NCI-H2107 (cell line): ENCODE results near the gene BMPR1B.

Experiments used
- DNase-seq: peaks from one replicate; lab custom pipeline; 2025; lab: John Stamatoyannopoulos, UW

The BMPR1B gene

DNA sequence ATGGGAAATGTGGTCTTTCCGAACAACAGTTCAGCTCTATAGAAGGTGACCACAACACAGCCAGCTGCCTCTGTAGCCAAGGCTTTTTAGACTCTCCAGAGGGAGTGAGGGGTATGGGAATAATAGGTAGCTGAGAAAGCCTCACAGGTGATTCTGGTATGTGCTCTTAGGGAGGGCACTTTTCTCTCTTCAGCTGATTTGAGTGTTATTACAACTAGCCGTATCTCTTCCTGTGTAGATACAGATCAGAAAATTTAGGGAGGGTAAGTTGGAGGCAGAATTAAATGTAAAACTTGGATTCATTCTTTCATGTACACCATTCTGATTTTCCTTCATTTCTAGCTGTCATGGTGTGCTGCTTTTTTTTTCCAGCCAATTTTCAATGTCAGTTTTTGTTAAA lies 154.9 kb downstream of the BMPR1B start:
- DNase-seq: no peak

DNA sequence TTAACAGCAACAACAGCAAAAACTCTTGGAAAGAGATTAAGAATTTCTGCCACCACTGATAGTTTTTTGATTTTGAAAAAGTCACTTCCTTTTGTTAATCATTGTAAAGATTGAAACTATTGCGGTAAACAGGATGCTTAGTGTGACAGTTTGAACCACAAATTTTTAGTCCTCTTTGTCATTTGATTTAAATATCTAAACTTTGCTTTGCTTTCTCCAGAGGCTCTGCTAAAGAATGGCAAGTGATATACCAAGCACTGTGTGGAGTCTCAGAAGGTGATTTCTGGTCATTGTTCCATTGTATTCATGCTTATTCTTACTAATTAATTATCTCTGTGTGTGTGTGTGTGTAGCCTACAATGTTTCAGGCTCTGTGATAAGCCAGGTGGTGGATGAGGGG lies 155.6 kb downstream of the BMPR1B start:
- no peak for DNase-seq

DNA sequence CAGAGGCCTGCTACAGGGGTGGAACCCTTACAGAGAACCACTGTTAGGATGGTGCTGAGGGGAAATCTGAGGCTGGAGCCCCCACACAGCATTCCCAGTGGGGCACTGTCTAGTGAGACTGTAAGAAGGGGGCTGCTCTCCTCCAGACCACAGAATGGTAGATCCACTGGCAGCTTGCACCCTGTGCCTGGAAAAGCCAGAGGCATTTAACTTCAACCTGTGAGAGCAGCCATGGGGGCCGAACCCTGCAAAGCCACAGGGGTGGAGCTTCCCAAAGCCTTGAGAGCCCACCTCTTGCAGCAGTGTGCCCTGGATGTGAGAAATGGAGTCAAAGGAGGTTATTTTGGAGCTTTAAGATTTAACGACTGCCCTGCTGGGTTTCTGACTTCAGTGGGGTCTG lies 159.4 kb downstream of the BMPR1B start:
- no peak for DNase-seq

DNA sequence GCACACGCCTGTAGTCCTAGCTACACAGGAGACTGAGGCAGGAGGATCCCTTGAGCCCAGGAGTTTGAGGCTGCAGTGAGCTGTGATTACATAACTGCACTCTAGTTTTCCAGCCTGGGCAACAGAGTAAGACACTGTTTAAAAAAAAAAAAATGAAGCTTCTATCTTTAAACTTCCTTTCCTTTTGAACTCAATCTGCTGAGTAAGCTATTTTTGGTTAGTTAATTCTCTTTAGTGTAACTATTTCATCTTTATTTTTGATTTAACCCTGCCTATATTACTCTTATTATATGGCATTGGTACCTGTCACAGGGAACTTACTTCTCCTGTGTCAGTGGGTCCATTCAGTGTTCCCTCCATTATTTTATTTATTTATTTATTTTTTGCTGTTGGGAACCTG lies 160.8 kb downstream of the BMPR1B start:
- DNase-seq: no peak

DNA sequence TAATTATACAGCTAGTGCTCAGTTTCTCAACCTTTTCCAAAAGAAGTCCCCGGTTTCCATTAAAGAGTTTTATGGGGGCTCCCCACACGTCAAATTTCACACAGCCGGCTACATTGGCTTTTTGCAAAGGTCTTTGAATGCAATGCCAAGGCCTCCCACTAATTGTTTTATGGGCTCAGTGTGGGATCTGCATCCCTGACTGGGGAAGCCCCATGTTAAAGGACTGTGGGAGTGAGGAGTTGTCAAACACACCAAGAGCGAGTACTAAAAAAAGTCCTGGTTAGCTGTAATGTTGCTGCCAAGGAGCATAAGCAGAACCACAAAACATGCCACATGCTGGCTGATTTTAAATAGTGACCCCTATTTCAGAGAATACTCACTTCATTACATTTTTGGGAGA lies 162.6 kb downstream of the BMPR1B start:
- DNase-seq: no peak

DNA sequence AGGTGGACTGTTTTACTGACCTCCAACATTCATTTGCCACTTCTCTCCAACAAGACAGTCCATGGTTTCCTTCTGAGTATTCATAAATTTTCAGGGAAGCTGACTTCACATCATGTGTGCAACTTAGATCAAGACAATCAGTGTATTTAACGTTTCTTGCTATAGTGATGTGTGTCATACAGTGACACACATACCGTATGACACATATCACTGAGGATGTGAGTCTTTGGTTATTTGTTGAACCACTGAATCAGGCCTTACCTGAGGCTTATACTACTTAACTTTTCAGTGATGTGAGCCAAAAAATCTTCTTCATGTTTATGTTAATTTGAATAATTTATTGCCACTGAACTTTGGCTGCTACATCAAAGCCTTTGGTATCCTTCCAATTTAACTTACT lies 166.8 kb downstream of the BMPR1B start:
- no peak for DNase-seq

DNA sequence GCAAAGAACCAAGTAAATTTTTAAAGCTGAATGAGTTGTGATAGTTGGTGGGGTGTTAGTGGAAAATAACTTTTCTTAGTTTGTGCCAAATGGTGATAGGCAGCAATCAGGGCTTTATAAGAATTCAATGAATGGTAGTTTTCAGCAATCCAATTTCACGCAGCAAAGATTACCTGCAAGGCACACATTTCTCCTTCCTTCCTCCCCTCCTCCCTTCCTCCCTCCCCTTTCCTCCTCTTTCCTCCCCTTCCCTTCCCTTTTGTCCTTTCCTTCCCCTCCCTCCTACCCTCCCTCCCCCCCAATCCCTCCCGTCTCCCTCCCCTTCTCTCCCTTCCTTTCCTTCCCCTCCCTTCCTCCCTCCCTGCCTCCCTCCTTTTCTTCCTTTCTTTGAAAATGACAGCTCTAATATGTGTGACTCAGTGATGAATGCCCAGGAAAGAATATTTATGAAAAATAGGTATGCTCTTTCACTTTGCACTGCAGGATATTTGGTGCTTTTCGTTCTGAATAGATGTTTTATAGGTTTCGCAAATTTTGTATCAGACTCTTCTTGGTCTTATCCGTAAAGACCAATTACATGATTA lies 168.1 kb downstream of the BMPR1B start:
- no peak for DNase-seq

DNA sequence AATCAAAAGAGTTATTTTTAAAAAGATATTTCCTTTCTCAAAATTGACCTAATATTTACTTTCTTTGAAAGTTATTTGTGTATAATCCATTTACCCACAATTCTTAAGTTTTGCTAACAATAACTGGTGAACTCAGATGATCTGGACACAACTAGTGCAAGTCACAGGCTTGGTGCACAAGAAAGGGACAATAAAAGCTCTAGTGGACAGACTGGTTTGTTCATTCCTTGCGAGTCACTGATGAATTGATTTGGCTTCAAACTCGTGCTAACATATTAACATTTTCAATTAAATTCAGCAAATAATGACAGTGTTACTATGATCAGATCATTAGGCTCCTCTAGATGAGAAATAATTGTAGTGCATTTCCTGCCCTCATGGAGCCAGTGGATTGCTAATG lies 169.2 kb downstream of the BMPR1B start:
- DNase-seq: no peak

DNA sequence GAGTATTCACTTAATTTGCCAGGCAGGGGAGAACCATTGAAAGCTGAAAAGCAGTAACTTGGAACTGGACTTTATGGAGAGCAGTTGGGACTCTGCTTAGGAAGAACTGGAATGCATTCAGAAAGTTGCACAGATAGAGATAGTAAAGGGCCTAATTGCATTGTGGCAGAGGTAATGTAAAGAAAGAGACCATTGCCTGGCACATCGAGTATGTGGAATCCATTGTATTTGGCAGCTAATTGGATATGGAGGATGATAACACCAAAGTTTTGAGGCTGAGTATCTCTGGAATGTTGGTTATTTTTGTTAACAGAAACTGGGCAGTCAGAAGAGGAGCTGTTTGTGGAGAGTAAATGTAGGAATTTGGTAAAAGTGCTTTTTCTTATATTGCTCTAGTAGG lies 169.9 kb downstream of the BMPR1B start:
- DNase-seq: no peak

DNA sequence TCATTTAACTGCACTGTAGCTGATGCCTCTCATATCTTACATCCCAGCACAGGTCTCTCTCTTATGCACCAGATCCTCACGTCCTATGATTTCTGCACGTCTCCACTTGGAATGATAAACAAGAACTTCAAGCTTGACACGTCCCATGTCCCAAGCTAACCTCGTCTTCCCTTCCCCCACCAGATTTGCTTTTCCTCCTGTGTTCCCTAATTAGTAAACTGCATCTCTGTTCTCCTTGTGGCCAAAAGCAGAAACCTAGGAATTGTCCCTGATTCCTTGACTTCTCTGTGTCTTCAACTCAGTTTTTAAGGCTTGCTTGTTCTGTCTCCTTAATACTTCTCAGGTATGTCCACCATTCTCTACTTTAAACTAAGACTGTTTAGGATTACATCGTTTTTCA lies 171.9 kb downstream of the BMPR1B start:
- DNase-seq: no peak

DNA sequence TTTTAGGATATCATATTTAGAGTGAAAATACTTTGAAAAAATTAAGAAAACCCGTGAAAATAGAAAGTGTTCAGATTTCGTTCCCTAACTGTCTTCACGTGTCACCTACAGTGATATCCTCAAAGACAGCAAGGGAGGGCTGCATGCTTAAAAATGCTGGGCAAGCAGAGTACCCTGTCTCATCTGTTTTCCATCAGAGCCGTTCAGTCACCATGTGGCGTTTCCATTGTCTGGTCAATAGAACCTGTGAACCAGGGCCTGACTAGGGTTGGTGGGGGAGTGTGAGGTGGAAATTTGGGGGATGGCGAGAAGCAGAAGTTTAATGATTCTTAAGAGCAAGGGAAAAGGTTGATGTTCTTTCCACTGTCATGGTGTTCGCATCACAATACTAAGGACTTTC lies 173.9 kb downstream of the BMPR1B start:
- DNase-seq: no peak

DNA sequence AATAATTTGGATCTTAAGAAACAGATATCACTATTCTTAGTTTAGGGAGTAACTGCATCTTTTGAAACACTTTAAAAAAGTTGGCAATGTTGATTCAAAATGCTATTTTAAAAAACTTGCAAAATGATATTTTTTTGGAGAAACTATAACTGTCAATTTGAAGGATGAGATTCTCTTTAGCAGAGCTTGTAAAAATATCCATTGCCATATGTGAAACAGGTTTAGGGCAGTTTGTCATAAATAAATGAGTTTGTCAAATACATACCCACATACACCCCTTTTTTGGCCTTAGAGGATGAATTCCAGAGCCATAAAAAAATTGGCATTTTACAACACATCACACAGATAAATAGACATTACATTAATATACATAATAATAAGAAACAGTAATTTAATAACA lies 174.6 kb downstream of the BMPR1B start:
- no peak for DNase-seq

DNA sequence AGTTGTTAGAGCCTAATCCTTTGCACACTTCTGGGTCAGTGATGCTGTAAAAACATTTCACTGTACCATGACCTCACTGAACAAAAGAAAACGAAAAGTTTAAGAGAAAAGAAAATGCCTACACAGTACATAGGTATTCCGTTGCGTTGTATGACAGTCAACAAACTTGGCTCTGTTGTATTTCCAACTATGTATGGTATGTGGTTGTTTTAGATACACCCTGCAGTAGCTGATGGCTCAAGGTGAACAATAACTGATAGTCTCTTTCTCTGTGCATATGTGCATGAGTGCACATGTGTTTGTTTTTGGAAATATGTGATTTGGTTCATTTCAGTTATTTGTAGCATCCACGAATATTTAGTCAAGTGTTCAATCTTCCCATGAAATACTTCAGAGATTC lies 176.0 kb downstream of the BMPR1B start:
- no peak for DNase-seq

DNA sequence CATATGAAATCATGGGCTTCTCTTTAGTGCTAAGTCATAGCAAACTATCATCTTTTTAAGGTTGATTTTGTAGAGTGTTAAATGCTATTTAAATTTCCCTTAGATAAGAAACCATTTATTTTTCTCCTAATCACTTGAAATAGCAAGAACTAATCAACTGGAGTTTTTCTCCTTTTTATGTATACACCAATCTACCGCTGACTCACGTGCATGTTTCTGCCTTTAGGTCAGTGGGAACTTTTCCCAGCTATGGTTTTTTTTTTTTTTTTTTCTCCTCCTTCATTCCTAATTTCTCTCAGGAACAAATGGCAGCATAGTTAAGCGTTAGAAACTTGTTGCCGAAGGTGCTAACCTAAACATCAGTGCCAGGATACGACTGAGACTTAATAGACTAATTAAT lies 176.4 kb downstream of the BMPR1B start:
- no peak for DNase-seq

DNA sequence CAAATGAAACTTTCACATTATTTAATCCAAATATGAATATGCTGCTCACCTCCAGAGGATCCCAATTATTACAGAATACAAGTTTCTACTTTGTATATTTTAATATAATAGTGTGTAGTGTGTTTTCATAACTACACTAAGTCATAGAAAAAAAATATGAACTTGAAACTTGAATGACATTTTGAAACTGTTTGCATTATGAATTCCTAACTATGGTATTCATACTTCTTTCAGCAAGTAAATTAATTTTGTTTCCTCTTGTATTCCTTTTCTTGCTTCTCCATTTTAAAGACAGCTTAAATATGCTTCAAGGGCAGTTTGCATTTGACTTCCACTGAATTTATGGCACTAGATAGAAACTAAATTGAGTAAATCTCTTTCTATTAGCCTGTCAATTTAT lies 177.1 kb downstream of the BMPR1B start:
- no peak for DNase-seq

DNA sequence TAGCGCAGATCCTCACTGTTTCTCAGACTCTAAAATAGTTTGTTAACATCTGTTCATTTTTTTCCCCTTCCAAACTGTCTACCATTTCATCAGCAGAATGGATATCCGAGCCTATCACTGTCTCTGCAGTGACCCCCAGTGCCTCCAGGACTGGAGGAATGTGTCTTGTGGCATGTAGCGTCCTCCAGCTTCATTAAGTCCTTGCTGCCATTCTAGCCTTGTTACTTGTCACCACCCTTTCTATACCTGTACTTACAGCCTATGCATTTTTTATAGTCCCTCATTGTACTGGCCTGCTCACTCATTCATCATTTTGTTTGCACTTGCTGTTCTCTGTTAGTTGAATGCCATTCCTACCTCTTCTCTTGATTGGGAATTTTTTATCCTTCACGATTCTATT lies 179.1 kb downstream of the BMPR1B start:
- DNase-seq: no peak

DNA sequence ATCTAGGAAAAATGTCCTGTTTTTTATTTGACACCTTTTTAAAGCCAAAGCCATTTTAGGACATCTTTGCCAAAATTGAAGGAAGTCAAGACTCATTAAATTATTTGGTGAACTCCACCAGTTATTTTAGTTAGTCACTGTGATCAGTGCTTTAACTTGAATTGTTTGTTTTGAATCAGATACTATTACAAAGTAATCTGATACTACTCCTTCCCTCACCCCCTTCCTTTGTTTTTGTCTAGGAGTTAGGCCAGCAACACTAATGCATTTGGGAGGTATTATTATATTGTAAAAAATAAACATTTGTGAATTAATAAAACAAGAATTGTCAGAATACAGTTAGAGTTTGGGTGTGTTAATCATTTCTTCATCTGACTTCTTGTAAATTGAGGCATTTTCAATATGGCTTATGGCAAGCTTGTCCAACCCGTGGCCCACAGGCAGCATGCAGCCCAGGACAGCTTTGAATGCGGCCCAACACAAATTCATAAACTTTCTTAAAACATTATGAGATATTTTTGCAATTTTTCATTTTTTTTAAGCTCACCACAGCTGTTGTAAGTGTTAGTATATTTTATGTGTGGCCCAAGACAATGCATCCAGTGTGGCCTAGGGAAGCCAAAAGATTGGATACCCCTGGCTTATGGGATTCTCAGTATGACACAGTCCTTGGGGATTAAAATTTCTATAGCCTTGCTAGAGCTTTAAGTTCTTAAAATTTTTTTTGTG lies 182.2 kb downstream of the BMPR1B start:
- no peak for DNase-seq

DNA sequence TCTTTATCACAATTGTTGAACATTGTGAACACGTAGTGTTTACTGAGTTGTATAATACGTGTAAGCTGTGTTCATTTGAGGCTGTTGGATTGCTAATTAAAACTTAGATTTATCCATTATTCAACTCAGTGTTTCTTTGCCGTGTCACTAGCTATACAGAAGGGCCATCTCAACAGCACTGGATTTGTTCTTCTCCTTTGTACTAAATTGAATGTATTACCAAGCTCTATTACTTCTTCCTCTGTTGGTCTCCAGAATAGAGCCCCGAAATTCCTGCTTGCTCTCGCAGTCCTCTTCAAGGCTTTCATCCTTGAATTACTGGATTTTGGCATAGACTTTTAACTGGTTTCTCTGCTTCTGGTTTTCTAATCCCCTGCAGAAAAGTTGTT lies 182.8 kb downstream of the BMPR1B start:
- DNase-seq: no peak

DNA sequence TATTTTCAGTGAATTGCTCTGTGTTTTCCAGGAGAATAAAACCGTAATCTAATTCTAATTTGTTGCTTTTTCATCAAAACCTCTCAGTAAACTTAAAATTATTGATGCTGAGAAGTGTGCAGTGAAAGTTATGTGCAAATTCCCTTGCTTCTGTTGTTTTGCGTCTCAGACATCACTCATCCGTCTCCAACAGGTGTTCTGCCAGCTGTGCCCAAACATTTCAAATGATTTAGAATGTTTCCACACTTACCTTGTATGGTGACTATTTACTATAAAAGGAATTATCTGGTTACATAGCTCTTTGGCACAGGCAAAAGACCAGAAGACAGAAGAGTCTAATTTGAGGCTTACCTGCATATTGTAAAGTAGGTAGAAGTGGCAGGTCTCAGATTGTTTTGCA lies 184.0 kb downstream of the BMPR1B start:
- no peak for DNase-seq

DNA sequence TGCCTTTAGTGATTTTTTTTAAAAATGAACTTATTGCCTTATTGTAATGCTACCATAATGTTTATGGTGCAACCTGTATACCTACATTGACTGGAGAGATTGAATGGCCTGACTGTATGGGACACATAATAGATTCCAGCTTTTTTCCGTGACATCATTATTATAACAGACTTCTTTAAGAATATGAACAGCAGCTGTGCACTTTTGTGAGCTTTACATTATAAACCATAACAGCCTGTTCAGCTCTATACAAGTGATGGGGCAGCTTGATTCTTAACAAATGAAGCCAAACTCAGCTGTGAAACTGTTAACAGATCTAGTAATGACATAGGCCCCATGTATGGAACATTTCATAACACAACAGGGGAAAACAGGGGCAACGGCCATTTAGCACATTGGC lies 187.0 kb downstream of the BMPR1B start:
- no peak for DNase-seq

DNA sequence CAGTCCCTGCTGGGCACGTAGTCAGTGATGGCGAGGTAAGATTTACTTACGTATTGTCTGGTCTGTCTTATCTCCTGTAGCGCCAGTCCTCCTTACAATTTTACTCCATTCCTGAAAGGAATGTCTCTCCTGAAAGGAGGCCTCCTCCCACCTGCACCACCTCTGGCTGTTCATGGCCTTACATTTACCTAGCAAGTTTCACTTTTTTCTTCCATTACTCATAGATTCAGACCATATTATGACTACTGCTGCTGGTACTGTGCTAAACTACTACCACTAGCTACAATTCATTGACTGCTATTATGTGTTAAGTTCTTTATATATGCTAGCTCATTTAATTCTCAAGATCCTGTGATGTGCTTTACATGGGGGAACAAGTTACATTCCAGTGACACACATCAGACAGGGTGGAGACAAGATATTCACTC lies 189.9 kb downstream of the BMPR1B start:
- DNase-seq: no peak

DNA sequence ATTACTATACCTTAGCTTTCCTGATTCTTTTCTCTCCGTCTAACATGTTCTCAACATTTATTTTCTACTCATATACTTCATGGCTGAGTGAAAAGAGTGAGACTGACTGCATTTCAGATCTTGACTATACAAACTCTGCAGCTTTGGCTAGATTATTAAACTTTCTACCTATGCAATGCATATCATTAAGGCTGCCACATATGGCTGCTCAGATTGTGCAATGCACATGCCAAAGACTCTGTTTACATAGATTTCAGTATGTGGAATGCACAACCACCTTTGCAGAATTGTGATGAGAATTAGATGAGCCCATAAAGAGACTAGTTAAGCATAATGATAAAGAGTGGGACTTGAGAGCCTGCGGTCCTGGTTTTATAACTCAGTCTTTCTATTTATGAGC lies 196.5 kb downstream of the BMPR1B start:
- no peak for DNase-seq

DNA sequence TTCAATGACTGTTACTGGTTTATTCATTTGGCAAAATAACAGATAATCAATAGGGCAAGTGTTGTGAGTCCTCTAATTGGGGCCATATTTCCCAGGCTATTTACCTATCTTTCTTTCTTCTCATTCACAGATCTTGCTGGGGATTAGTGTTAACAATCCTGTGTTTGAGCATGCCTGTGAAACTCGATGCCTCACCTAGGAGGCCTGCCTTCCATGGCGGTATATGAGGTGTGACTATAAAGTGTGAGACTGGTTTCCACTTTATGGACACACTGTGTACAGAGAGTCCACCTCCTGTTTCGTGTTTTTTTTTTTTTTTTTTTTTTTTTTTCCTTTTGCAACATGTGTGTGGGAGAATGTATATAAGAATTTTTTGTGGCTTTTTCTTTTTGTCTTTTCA lies 199.3 kb downstream of the BMPR1B start:
- DNase-seq: no peak

DNA sequence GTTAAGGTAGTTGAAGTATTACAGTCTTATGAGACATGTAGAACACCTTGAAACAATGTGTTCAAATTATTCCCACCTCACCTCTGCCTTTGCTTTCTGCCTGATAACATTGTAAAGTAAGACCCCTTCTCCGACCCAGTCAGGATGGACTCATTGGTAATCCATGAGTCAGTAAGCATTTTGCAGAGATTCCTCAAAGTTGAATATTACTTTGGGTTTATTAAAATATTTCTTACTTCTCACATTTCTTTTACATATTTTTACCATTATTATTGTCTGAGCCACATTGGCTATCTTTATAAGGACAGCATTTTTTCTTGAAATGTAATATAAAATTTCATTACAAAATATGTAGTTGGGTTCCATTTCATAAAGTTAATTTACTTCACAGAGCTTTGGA lies 201.6 kb downstream of the BMPR1B start:
- DNase-seq: no peak
